GM19467 (cell line): ENCODE measurements around the gene MYH15.
"Not testable (repeated sequence)": the region's sequence is repeated elsewhere in the genome, so short reads cannot be mapped to it uniquely, and the experiment has no call there.

Source experiments
- ATAC-seq: cut with Tn5 transposase; IDR thresholded peaks from one replicate; pipeline ENCODE4 v1.9.1; 2021; ENCODE audit warnings: mild to moderate bottlenecking, moderate library complexity; ENCODE audit not compliant: unreplicated experiment

MYH15 gene

DNA sequence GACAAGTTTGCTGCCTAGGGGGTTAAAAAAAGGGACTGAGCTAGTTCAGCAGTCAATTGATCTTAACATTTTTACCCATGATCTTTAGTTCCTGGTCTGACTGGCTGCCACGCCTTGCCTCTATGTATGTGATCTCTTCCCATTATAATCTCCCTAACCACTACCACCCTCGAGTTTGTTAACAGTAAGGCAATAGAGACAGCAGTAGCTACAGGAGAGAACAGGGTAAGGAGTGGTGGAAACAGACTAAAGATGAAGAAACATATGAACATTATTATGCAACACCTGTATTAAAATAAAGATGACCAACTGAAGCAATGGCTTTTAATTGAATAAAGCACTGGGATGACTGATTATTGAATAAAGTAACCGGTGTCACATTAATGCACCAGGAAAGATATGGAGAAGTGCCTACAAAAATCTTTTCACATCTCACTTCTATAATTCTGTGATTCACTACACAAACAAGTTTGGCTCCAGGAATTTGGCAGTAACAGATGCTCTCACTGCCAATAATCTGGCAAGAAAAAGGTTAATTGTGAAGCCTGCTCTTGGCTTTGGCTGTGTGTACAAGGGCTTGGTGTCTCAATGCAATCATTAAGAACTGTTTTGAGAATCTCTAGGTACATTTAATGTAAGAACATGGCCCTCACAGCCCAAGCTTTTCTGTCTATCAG is 118.3 kb downstream of the MYH15 start:
- ATAC-seq = no peak

DNA sequence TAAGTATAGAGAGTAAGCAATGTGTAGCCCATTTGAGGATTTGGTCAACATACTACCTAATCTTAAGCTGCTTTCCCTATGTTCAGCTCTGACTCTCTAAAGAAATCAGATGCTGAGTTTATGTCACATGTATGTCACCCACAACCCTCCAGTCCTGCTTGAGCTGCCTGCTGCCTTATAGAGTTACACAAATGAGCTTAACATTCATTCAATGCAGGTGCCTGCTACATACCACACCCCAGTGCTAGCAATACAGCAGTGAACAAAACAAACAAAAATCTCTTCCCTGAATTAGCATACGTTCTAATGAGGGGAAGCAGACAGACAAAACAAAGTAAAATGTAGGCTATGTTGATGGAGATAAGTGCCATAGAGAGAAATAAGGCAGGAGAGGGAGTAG is 121.0 kb downstream of the MYH15 start:
- ATAC-seq = no peak

DNA sequence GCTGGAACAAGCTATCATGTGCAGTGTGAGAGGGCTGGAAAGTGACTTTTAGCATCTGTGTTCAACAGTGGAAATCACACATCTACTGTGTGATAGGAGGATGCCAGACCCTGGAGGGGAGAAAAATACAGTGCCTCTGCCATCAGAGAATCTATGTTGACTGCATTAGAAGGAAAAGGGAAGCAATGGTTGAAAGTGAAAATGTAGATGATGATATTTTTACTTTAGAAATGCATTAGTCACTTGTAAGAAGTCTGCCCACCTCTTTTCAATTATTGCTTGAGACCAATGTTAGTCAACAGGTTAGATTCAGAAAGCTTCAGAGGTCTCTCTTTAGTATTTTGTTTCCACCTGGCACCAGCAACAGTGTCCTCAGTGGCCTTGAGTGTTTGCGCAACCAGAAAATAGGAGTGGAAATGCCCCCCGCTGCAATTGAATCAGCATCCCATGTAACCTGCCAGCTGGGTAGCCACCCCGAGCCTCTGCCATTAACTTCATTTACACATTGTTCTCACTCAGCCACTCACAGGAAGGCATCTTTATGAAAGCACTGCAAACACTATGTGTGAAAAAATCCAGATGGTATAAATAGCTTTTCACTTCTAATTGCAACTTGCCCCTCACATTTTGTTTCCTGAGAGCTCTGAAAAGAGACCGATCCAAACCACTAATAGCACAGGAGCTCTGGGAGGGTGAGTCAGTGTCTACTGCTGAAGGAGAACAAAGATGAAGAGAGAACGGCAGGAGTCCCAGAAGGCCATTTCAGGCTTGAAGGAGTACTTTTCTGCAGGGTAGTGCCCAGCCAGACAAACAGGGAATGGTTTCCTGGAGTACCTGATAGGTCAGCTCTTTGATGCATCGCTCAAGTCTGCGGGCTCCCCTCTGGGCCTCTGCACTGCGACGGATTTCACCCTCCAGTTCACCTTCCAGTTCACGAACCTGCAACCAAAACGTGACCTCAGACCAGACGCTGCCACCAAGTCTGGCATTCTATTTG is 122.0 kb downstream of the MYH15 start:
- peak; percentile 72 for ATAC-seq

DNA sequence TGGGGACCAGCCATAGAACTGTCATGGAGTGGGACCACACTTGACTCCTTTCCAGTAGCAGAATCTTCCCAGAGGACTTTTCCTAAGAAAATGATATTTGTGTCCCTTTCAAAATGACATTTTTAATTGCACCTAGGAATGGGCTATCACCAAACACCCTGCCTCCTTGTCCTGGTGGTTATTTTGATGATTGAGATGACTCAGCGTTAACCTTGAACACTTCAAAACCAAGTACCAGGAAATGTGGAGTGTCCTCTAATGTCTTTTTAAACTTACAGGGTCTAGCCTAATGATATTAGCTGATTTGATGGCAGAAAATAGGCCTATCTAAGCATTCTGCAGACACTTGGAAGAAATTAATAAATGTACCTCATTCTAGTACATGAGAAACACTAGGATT is 123.3 kb downstream of the MYH15 start:
- no peak for ATAC-seq

DNA sequence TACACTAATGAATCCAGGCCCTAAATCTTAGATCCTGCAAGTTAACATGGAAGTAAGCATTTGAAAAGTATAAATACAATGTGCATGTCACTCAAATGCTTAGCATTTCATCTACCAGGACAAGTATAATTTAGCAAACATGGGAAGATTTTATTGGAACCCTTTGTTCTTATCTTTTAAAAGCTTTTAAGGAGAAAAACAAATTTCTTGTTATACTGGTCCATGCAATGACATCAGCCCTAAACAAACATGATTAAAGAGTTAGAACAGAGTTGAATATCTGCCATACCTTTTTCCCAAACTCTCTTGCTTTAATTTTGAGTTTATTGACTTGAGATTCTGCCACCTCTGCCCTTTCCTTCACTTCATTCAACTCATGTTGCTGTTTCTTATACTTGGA is 127.1 kb downstream of the MYH15 start:
- ATAC-seq = no peak

DNA sequence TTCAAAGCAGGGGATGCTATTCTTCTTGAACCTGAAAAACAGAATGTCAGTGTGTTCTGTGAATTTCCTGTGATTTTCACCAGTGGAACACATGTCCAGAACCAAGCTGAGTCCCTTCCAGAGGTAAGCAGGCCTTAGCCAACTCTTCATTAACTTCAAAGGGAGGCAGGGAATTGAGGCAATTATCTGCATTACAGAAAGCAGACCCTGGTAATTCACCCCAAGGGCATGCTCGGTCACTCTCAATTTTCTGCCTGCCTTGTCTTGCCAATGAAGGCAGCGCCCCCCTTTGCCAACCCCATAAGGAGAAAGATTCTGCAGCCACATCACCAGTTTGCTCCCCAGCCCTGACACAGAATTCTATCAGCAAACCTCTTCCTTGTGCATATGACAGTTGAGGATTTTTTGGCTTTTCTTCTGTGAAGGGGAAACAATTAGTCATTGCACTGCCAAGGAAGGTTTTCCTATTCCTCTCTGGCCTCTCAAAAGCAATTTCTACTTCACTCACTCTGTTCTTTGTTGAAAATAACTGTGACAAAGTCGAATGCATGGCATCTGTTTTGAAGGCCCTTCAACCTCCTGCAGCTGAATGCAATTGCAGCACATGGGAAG is 128.8 kb downstream of the MYH15 start:
- ATAC-seq = no peak

DNA sequence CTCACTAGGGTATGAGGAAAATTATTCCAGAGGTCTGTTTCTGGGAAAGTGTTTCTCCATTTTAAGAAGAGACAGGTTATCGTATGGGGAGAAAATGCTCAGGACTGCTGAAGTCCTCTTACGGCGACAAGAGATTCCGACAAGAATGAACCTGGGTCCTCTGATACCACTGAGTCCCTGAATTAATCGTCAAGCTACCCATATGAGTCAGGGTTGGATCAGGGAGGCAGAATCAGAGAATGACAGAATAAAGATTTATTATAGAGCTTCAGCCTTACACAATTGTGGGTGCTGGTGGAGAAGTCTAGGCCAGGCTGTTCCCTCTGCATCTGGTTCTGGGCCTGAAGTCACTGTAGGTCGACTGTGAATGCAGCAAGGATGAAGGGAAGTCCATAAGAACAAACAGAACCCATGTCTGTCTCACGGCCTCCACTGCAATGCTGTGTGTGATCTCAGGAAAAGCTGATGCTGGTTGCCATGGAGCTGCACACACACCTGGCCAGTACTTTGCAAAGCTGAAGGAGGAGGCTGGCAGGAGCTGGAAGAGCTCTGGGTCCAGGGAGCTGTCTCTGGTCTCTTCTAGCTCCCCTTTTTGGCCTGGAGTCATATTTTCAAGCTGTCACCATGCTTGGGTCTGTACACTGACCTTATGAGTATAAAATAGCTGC is 130.1 kb downstream of the MYH15 start:
- no peak for ATAC-seq

DNA sequence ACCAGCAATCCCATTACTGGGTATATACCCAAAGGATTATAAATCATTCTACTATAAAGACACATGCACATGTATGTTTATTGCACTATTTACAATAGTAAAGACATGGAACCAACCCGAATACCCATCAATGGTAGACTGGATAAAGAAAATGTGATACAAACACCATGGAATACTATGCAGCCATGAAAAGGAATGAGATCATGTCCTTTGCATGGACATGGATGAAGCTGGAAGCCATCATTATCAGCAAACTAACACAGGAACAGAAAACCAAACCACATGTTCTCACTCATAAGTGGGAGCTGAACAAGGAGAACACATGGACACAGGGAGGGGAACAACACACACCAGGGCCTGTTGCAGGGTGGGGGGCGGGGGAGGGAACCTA is 131.4 kb downstream of the MYH15 start:
- not testable (repeated sequence) for ATAC-seq

DNA sequence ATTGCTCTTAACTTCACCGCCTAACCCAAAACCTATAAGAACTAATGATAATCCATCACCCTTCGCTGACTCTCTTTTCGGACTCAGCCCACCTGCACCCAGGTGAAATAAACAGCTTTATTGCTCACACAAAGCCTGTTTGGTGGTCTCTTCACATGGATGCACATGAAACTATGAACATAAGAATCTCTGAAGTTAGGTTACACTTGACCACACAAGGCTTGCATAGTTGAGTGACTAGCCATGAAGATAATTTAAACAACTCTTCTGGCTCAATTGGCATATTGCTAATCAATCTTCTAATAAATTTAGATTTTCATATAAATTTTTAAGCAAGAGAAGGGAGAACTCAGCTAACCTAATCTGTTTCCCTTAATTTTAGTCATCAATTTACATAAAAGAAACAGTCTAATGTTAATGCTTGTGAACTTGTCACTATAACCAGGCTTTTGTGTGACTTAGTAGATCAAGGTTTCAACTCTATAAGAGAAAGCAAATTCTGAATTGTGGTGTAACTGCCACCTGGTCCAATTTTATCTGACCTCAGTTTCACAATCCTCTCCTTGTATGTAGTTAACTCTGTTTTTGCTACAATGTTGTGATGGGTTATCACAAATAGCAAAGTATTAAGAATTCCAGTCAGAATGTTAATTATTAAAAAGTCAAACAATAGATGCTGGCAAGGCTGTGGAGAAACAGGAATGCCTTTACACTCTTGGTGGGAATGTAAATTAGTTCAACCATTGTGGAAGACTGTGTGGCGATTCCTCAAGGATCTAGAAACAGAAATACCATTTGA is 132.0 kb downstream of the MYH15 start:
- ATAC-seq = no peak

DNA sequence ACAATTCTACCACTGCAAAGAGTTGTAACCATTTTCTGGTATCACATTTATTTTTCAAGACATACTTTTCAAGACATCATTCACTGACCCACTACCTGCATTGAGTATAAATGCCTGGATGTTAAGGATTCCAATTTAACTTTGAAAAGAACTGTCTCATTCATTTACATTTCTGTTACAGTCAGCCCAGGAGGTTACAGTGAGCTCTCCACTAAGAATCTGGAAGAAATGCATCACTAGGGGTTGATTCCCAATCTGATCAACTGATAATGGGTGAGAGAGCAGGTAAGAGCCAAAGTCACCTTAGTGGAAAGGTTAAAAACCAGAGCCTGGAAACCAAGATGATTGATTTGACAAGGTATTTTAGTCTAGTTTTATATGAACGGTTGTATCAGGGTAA is 133.0 kb downstream of the MYH15 start:
- ATAC-seq = no peak

DNA sequence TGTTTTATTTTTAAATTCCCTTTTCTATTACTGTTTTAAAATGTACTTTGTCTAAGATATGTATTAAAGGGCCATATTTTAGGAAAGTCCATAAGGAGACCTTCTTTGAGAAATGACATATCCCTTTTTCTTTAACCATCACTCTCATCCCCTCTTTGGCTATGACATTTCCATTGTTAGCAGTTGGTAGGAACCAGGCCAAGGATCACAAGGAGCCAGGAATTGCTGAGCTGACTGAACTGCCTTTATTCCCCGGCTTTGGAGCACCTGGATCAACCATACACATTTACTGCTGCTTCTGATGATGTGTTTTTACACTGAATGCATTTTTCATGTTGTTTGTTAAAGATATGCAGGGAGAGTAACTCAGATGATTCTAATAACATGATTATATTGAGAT is 134.4 kb downstream of the MYH15 start:
- no peak for ATAC-seq

DNA sequence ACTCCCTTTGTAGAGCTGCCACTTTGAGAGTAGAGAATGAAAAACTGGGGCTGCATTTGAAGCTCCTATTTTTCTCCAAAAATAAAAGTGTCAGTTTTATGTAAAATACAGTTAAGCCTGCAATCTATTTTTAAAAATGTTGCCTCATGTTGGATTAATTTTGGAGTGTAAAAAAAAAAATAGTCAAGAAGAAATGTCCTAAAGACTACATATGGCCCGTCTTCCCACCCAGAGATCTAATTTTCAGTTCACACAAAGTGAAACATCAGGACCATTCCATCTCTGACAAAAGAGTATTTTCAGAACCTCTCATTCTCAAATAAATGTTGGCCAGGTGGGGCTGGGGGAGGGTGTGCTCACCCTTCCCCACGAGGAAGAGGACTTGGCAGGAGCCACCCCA is 151.4 kb downstream of the MYH15 start:
- no peak for ATAC-seq

DNA sequence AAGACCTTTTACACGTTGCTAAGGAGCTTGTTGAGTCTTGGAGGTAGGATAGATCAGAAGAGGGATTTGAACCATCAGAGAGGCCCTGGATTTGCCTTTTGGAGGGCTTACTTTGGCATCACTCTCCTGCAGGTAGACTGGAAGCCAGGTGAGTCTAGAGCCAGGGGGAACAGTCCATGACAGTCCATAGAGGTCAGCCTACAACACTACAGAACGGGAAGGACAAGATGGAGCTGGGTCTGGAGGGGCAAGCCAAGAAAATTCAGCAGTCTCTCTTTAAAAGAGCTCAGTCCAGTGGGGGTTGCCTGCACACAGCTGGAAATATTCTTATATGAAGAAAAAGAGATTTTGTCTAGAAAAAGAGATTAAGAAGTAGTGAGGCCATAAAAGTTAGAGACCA is 153.4 kb downstream of the MYH15 start:
- ATAC-seq = no peak

DNA sequence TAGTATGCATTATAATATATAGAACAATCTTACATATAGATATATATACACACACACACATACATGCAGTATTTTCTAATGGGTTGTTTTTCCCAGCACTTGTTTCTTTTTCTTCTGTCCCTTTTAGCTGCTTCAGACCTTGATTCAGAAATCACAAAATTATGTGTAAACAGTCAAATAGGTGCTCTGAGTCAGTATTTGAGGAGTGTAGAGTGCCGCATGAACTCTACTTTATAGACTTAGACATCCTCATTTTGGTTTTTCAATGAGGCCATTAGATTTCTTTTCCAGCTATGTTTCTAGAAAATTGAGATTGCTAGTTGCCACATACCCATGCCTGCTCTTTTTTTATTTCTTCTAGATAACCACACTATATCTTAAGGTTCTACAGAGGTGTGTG is 155.8 kb downstream of the MYH15 start:
- ATAC-seq = no peak

DNA sequence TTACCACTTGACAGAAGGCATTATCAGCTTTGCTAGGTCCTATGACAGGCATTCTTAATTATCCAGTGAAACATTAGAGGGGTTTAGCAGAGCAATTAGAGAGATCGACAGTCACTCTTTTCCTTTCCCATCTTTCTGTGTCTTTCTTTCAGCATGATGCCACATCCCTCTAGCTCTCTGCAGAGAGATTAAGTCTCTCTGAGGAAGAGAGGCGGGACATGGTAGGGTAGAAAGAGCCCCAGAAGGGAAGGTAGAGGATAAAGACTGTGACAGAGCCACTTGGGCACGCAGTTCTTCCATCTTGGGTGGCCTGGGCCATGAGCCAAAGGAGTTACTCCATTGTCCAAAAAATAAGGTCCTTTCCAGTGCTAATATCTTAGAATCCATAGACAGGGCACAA is 158.2 kb downstream of the MYH15 start:
- no peak for ATAC-seq

DNA sequence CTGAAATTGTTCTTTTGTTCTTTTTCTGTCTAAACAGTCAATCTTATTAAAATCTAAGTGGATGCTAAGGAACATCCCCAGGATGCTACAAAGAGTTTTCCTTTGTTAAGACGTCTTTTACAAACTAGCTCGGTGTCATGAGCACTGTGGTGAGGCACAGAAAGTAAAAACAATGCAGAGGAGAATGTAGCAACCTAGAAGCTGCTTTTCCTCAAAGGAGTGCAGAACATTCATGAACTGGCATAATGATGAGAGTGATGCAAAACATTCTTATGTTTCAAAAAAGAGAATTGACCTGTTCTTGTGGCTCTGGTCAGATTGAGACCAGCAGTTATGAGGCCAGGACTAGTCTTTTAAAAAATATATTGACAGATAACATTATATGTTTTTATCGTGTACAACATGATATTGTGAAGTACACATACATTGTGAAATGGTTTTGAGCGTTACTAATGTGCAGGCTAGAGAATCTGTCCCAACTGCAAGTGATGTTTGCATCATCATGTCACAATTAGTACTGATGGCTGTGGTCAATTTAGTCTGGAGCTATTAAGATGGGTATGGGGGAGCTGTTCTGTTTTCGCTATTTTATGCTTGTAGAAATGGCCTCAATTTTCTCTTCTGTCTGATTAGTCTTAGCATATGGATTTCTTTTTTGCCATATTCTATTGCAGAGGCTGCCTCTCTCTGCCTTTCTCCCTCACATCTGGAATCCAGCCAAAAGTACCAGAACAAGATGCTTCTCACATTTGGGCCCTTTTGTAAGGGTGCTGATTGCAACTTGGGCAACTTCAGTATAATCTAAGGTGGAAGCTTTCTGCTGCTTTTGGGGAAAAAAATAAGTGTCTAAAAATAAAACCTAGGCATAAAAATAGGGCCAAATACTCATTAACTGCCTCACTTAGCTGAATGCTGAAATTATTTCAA is 163.8 kb downstream of the MYH15 start:
- ATAC-seq = no peak

DNA sequence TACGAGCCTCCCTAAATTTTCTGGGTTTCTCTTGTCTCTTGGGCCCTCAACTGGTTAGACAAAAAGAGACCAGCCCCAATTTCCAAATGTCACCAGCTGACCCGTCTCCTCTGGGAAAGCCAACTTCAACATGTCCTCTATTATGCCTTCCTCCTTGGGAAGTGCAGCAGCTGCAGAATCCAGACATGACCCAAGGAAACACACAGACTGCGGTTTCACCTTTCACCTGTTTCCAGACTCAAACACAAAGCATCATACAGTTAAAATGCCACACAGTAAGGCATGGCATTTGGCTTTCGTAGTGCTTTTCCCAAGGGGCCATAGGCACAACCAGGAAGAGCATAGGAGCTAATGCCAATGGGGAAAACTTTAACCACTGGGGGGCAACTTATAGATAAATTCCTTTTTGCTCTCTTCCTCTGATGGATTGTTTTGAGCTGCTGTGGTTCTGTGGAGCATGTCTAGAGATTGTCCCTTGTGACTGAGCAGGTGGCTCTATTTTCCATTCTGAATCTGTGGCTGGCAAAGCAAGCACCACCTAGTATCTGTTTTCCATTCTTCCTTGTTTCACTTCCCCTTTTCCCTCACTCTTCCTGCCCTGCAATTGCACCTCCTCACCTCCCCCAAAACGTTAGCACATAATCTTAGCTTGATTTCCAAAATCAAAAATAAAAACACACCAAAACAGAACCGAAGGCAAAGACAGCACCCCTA is 164.7 kb downstream of the MYH15 start:
- no peak for ATAC-seq

DNA sequence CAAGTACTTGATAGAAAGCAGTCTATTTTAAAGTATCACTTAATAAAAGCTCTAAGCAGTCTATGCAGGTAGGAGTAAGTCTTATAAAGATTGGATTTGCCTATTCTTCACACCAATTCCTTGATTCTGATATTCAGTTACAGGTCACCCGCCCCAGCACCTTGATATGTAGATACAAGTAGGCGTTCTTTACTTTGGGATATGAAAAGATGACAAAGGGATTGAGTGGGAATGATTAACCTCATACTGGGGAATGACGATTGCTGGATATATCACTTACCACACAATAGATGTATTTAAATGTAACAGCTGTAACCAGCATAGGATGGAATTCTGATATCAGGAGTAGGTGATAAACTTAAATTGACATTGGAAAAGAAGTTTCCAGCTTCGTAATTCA is 166.9 kb downstream of the MYH15 start:
- ATAC-seq = no peak
